Fibroblast of lung (primary cell): ENCODE measurements around the gene EEPD1. TPM values are rescaled to one million over a fixed set of nuclear protein-coding genes. Genes with fewer than 3 reads are reported as not detected.
A peak's percentile ranks its signal among the peaks of the same experiment; 100 is the strongest.
"Not testable (repeated sequence)": the region's sequence is repeated elsewhere in the genome, so short reads cannot be mapped to it uniquely, and the experiment has no call there.

ENCODE experiments used
- DNase-seq, 2 donors: peaks; one replicate each; pipeline versions ENCODE4 v3.0.0 to v3.0.0-alpha.2; 2010; ENCODE audit warnings: low read depth in 2 of 2
- H2AFZ ChIP-seq: 2 replicates; pipeline ENCODE4 v1.5.1; 2012; ENCODE audit warnings: low read length, control low read depth, inconsistent platforms
- H3K27ac ChIP-seq: 2 replicates; pipeline ENCODE4 v1.5.1; 2011; ENCODE audit warnings: low read length, control low read depth; ENCODE audit not compliant: insufficient read depth
- H3K27me3 ChIP-seq: 2 replicates; pipeline ENCODE4 v1.5.1; 2011; ENCODE audit warnings: mild to moderate bottlenecking, low read length; ENCODE audit not compliant: control insufficient read depth, insufficient read depth
- H3K36me3 ChIP-seq: 2 replicates; pipeline ENCODE4 v1.5.1; 2011; ENCODE audit warnings: low read length; ENCODE audit not compliant: control insufficient read depth, insufficient read depth
- H3K4me1 ChIP-seq: 2 replicates; pipeline ENCODE4 v1.5.1; 2011; ENCODE audit warnings: low read length; ENCODE audit not compliant: control insufficient read depth, insufficient read depth; ENCODE audit errors: extremely low read depth
- H3K4me2 ChIP-seq: 2 replicates; pipeline ENCODE4 v1.5.1; 2011; ENCODE audit warnings: low read length, control low read depth; ENCODE audit not compliant: insufficient read depth; ENCODE audit errors: extremely low read depth
- H3K4me3 ChIP-seq, 4 experiments: fragments of 200-600 bp in 1 of 4; sonication (generic) in 1 of 4; replicated peaks in 1 of 4; 2 replicates each; pipeline ENCODE4 v1.5.1; 2011 to 2016; ENCODE audit warnings: low read length in 4 of 4, low read depth in 3 of 4, mild to moderate bottlenecking in 3 of 4, control low read depth in 2 of 4, inconsistent platforms in 1 of 4, mixed read lengths in 1 of 4; ENCODE audit not compliant: insufficient read depth in 1 of 4; ENCODE audit errors: control extremely low read depth in 1 of 4
- H3K79me2 ChIP-seq: 2 replicates; pipeline ENCODE4 v1.5.1; 2012; ENCODE audit warnings: mild to moderate bottlenecking, low read length, inconsistent platforms; ENCODE audit not compliant: control insufficient read depth, insufficient read depth
- H3K9ac ChIP-seq: 2 replicates; pipeline ENCODE4 v1.5.1; 2011; ENCODE audit warnings: mild to moderate bottlenecking, low read length, control low read depth; ENCODE audit not compliant: insufficient read depth
- H3K9me3 ChIP-seq: 2 replicates; pipeline ENCODE4 v1.5.1; 2012; ENCODE audit warnings: low read depth, low read length; ENCODE audit not compliant: control insufficient read depth, insufficient read depth
- H4K20me1 ChIP-seq: 2 replicates; pipeline ENCODE4 v1.5.1; 2011; ENCODE audit warnings: low read length; ENCODE audit not compliant: control insufficient read depth, insufficient read depth; ENCODE audit errors: extremely low read depth
- CTCF ChIP-seq, 2 donors: IDR thresholded peaks in 1 of 2; conservative IDR thresholded peaks in 1 of 2; 1 replicate in 1 of 2; 2 replicates in 1 of 2; pipeline ENCODE4 v1.5.1; 2011 to 2012; ENCODE audit warnings: low read length in 2 of 2, control low read depth in 1 of 2, inconsistent platforms in 1 of 2, low read depth in 1 of 2, mild to moderate bottlenecking in 1 of 2
- EZH2 ChIP-seq: IDR thresholded peaks from 2 replicates; pipeline ENCODE4 v1.5.1; 2012; ENCODE audit warnings: low read length, control low read depth, mild to moderate bottlenecking; ENCODE audit errors: missing control alignments
- polyA plus RNA-seq, 2 donors: library from polyadenylated mRNA; depleted of rRNA in 1 of 2; stranded (reverse) in 1 of 2; unstranded in 1 of 2; fragments of >200 nt; gene quantifications; 2 replicates each; pipeline ENCODE4 v1.2.1, GENCODE V29; 2011 to 2012; ENCODE audit warnings: missing spikeins in 1 of 2
- total RNA-seq: library from RNA; depleted of rRNA; stranded (reverse); fragments of >200 nt; gene quantifications from 2 replicates; pipeline ENCODE4 v1.2.1, GENCODE V29; 2014

The EEPD1 gene
- total and polyA plus RNA-seq, 2 donors (not counting 1 experiment from before 2014, with no cell fraction given), result 8.4 to 15.9 TPM

GRCh38 chr7:36119005-36119706 lies 33.9 kb upstream of the EEPD1 start:
- no peak overlapping the region for H2AFZ ChIP-seq
- no peaks in the 10 kb centered on the region for H4K20me1 ChIP-seq
- no peak overlapping the region for H3K27ac ChIP-seq
- H3K4me2 ChIP-seq, result peak overlapping the region; percentile 63
- TF ChIP-seq CTCF (conservative IDR thresholded peaks at IDR 0.05 in 1 of 2, IDR thresholded peaks at IDR 0.05 in 1 of 2; ENCODE audit: low read depth in 1 of 2, low read length in 2 of 2), result no peak
- no peak for TF ChIP-seq EZH2
- H3K4me1 ChIP-seq, result peaks cover 27% of the 10 kb centered on the region
- no peaks in the 10 kb centered on the region for H3K27me3 ChIP-seq
- DNase-seq, result peak; percentile 95 to 99
- no peaks in the 10 kb centered on the region for H3K9me3 ChIP-seq
- no peak overlapping the region for H3K4me3 ChIP-seq
- no peaks in the 10 kb centered on the region for H3K36me3 ChIP-seq
- H3K79me2 ChIP-seq, result no peaks in the 10 kb centered on the region
- H3K9ac ChIP-seq, result no peak overlapping the region

GRCh38 chr7:36119983-36120646 lies 32.9 kb upstream of the EEPD1 start:
- H3K27ac ChIP-seq, H3K27me3 ChIP-seq, H3K9me3 ChIP-seq, H3K79me2 ChIP-seq, H3K9ac ChIP-seq, H2AFZ ChIP-seq, H3K4me3 ChIP-seq, H4K20me1 ChIP-seq, H3K4me2 ChIP-seq, DNase-seq, H3K36me3 ChIP-seq: not testable (repeated sequence)
- H3K4me1 ChIP-seq, result peaks cover 27% of the 10 kb centered on the region

- not testable (repeated sequence) for H3K9ac ChIP-seq, H3K79me2 ChIP-seq, H3K27me3 ChIP-seq, DNase-seq, H3K4me3 ChIP-seq, H3K4me1 ChIP-seq, H3K27ac ChIP-seq, H4K20me1 ChIP-seq, H3K4me2 ChIP-seq, H3K36me3 ChIP-seq, H2AFZ ChIP-seq, H3K9me3 ChIP-seq
These were observed 27.4 kb upstream of the EEPD1 start for GRCh38 chr7:36125630-36126029.
